ENCODE results near the gene LMBR1. TPM values are rescaled to one million over a fixed set of nuclear protein-coding genes. Genes with fewer than 3 reads are reported as not detected.

The LMBR1 gene
- total and polyA plus RNA-seq, 2 of the 4 experiments (the other 2 are of a cell fraction): 11.9 to 19.9 TPM

GRCh38 chr7:156733638-156734037, 159.3 kb downstream of the LMBR1 start:
- H2BK5ac ChIP-seq (ENCODE audit: low read depth, low read length, poor library complexity, severe bottlenecking): no peak overlapping the region
- H3K23ac ChIP-seq (ENCODE audit: low read depth, low read length): no peak overlapping the region
- H2AFZ ChIP-seq (replicated peaks; ENCODE audit: low read length, poor library complexity): no peak overlapping the region
- no peak overlapping the region for H2AK9ac ChIP-seq (replicated peaks; ENCODE audit: low read depth, low read length, poor library complexity)
- intact Hi-C loops (cut with micrococcal nuclease): no loop called here
- no peak overlapping the region for H3K4me3 ChIP-seq (ENCODE audit: insufficient read depth, low read depth, low read length)
- H2BK120ac ChIP-seq (ENCODE audit: low read depth, low read length): no peak overlapping the region
- no TSS peak for BruUV-seq (replicated peaks)
- no peak for TF ChIP-seq POLR2A (IDR thresholded peaks at IDR 0.05; ENCODE audit: low read depth, low read length)
- no peak for TF ChIP-seq FOS (IDR thresholded peaks at IDR 0.05; ENCODE audit: low read depth, low read length)
- no peak for TF ChIP-seq MXI1 (IDR thresholded peaks at IDR 0.05; ENCODE audit: borderline replicate concordance, low read depth, low read length)
- TF ChIP-seq CTCF (conservative IDR thresholded peaks at IDR 0.05; ENCODE audit: low read depth, low read length): no peak
- no peak for TF ChIP-seq RFX5 (IDR thresholded peaks at IDR 0.05; ENCODE audit: low read depth, low read length)
- TF ChIP-seq MAZ (IDR thresholded peaks at IDR 0.05; ENCODE audit: borderline replicate concordance, low read depth, low read length): no peak
- TF ChIP-seq NFE2L2 (IDR thresholded peaks at IDR 0.05; ENCODE audit: low read depth, low read length): no peak
- no peak for TF ChIP-seq MAFK (IDR thresholded peaks at IDR 0.05; ENCODE audit: low read depth, low read length)
- TF ChIP-seq ELK1 (IDR thresholded peaks at IDR 0.05; ENCODE audit: borderline replicate concordance, low read depth, low read length): no peak
- H2AK5ac ChIP-seq (ENCODE audit: low read depth, low read length): no peak overlapping the region
- no peak overlapping the region for H4K91ac ChIP-seq (ENCODE audit: insufficient read depth, low read depth, low read length)
- H3K36me3 ChIP-seq (ENCODE audit: control insufficient read depth, insufficient read depth, low read length): no peaks in the 10 kb centered on the region
- no peak overlapping the region for H3K27ac ChIP-seq (ENCODE audit: insufficient read depth, low read length)
- in situ Hi-C loops (cut with MboI; ENCODE audit: low sequenced_read_pairs): no loop called here
- no peak overlapping the region for H3K4me2 ChIP-seq (ENCODE audit: low read depth, low read length)
- H3K18ac ChIP-seq (ENCODE audit: low read depth, low read length): no peak overlapping the region
- no peaks in the 10 kb centered on the region; the same call in 1 of the 2 replicates for H4K20me1 ChIP-seq (ENCODE audit: insufficient read depth, low read length)
- peaks cover 5 to 11% of the 10 kb centered on the region in 2 experiments; a peak in 3 of 4 replicates for H3K79me1 ChIP-seq (ENCODE audit: low read depth in 1 of 2, low read length in 2 of 2)
- H4K8ac ChIP-seq (ENCODE audit: low read depth in 2 of 2, low read length in 2 of 2): no peak overlapping the region
- H3K9me1 ChIP-seq (ENCODE audit: insufficient read depth, low read length): peaks cover 4% of the 10 kb centered on the region; the same call in 1 of the 2 replicates
- POLR2A ChIA-PET (ENCODE audit: unreplicated experiment): no interaction called here
- H3K4ac ChIP-seq (ENCODE audit: low read depth, low read length): no peak overlapping the region
- H3K56ac ChIP-seq (ENCODE audit: extremely low read depth, insufficient read depth, low read length): no peak overlapping the region
- dilution Hi-C loops (cut with HindIII; ENCODE audit: low sequenced_read_pairs, unreplicated experiment): no loop called here
- no peak overlapping the region for H3K9ac ChIP-seq (ENCODE audit: low read depth, low read length)
- H3K9me3 ChIP-seq (ENCODE audit: control insufficient read depth, insufficient read depth, low read length): no peaks in the 10 kb centered on the region
- no peak overlapping the region for H3K14ac ChIP-seq (replicated peaks; ENCODE audit: low read depth, low read length)
- no CpG with 5 or more reads among the region's 1 CpG for WGBS, 2 experiments (ENCODE audit: extremely low coverage in 2 of 2, insufficient read length in 1 of 2)
- ATAC-seq (ENCODE audit: low read depth): no peak
- DNase-seq: no peak
- H2BK15ac ChIP-seq (ENCODE audit: low read depth, low read length): no peak overlapping the region
- H3K27me3 ChIP-seq (ENCODE audit: control insufficient read depth, insufficient read depth, low read length): no peaks in the 10 kb centered on the region
- CTCF ChIA-PET: no interaction called here
- H3K4me1 ChIP-seq (ENCODE audit: control insufficient read depth, insufficient read depth, low read length): peaks cover 9% of the 10 kb centered on the region
- H4K5ac ChIP-seq (ENCODE audit: low read depth, low read length): no peak overlapping the region
- no peak overlapping the region for H2BK20ac ChIP-seq (ENCODE audit: low read depth, low read length)

Data from IMR-90 (cell line).